HG03565 (cell line): ENCODE measurements around the gene SLC15A4.
"Not testable (repeated sequence)": the region's sequence is repeated elsewhere in the genome, so short reads cannot be mapped to it uniquely, and the experiment has no call there.

ENCODE experiments used
- ATAC-seq: cut with Tn5 transposase; IDR thresholded peaks from one replicate; pipeline ENCODE4 v1.9.1; 2021; ENCODE audit warnings: mild to moderate bottlenecking, moderate library complexity; ENCODE audit not compliant: unreplicated experiment

SLC15A4 gene

GRCh38 chr12:128815779-128816642, 7.7 kb downstream of the SLC15A4 start:
- ATAC-seq = no peak

- no peak for ATAC-seq
These were observed 9.1 kb downstream of the SLC15A4 start for GRCh38 chr12:128814411-128815261.

DNA sequence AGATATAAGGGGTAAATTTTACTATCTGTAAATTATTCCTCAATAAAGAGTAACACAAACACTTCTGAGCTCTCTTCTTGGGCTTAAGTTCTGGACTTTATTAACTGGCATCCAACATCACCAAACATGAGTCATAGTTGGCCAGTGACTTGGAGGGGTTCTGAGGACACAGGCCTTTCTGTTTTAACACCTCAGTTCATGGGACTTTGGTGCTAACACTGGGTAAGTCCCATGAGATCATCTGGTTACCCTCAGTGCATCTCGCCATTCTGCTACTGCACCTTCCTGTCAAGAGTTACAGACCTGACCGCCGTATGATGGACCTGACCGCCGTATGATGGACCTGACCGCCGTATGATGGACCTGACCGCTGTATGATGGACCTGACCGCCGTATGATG, 9.9 kb downstream of the SLC15A4 start:
- peak; percentile 19 for ATAC-seq

DNA sequence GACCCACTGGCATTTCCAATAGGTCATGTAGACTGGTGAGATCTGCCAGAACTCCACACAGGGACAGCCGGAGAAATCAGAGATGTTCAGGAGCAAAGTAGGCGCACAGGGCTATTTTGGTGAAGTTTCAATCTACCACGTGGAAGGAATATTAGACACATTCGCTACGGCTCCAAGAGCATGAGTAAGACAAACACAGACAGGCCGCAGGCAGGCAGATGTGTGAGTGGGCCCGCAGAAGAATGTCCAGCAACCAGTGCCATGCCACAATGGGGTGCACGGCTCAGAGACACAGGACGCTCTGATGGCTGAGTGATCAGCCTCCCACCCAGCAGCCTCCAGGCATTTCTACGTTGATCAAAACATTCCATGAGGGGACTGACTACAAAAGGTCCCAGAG, 10.4 kb downstream of the SLC15A4 start:
- no peak for ATAC-seq

DNA sequence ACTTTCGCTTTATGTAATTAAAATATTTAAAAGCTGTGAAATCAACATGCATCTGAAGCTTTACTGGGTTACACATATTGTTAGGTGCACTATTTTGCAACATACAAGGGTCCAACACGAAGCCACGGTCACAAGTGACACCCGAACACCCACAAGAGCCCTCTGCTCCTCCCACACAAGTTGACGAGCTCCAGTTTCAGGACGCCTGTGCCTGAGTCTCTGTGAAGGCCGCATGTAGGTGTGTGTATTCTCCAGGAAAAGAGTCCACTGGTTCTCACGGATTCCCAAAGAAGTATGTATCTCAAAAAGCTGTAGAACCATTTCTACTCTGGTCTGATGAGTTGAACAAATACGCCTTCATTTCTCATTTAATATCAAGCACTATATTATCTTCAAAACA, 12.0 kb downstream of the SLC15A4 start:
- ATAC-seq = no peak

- ATAC-seq = peak; percentile 81
These were observed 13.3 kb downstream of the SLC15A4 start for GRCh38 chr12:128810182-128811127.

- no peak for ATAC-seq
These were observed 15.1 kb downstream of the SLC15A4 start for GRCh38 chr12:128808651-128809050.

- ATAC-seq = no peak
These were observed 16.5 kb downstream of the SLC15A4 start for GRCh38 chr12:128807161-128807724.

- no peak for ATAC-seq
These were observed 17.2 kb downstream of the SLC15A4 start for GRCh38 chr12:128806573-128806972.

DNA sequence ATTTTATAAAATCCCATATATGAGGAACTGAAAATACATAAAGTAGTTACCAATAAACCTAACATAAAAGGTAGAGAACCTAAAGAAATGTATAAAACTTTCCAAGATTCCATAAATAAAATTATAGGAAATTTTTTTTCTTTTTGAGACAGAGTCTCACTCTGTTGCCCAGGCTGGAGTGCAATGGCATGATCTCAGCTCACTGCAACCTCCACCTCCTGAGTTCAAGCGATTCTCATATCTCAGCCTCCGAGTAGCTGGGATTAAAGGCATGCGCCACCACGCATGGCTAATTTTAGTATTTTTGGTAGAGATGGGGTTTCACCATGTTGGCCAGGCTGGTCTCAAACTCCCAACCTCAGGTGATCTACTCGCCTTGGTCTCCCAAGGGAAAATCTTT, 18.4 kb downstream of the SLC15A4 start:
- ATAC-seq = not testable (repeated sequence)

- no peak for ATAC-seq
These were observed 19.0 kb downstream of the SLC15A4 start for GRCh38 chr12:128804762-128805161.

DNA sequence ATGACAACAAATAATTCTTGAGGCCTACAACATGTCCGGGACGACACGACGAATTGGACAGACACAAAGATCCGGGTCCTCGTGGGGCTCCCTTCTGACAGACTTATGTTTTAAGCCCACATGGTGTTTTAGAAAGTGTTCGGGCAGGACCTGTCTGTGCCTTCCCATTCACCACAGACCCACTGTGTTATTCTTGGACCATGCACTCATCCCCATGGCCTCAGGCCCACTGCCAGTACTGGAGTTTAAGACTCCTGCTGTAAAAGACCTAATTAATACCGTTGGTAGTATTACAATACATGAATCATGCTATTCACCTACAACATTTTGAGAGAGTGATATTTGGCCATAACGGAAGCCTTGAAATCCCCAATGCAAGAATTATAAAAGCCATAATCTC, 20.0 kb downstream of the SLC15A4 start:
- ATAC-seq = no peak

DNA sequence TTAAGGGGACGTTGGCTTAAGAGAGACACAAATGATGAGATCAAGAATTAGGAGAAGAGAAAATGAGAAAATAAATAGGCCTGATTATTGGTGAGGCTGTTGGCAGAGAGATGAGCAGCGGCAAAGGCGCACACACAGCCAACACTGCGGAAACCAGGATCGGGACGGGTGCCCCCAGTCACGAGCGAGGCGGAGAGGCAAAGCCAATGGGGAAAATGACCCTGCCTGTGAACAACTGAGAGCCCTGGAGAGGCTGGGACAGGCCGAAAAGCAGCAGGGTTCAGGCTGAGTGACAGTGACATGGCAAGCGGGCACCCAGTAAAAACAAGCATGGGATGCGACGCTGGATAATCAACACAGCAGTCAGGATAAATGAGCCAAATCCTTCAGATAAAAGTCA, 21.0 kb downstream of the SLC15A4 start:
- no peak for ATAC-seq

DNA sequence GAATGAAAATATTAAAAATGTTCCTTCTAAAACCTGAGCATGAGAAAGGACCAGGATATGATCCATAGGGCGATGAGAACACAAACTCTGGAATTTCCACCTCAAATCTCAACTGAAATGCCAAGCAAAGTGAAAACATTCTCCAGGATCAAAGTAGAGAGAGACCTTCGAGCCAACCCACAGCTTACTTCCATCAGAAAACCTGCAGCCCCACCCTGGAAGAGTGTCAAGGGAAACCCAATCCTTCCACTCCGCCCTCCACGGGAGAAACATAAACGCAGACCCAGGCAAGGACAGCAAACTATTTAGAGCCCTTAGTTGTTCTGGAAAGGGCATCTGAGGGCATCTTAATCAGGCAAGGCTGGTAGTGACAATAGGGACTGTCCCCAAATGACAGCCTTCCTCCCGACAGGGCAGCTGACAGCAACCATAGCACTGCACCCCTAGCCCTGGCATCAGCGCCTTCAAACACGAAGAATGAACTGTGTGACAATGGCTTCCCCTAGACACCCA, 21.8 kb downstream of the SLC15A4 start:
- no peak for ATAC-seq

- ATAC-seq = no peak
These were observed 23.2 kb downstream of the SLC15A4 start for GRCh38 chr12:128800606-128801005.

GRCh38 chr12:128798571-128799341, 25.0 kb downstream of the SLC15A4 start:
- ATAC-seq = no peak

DNA sequence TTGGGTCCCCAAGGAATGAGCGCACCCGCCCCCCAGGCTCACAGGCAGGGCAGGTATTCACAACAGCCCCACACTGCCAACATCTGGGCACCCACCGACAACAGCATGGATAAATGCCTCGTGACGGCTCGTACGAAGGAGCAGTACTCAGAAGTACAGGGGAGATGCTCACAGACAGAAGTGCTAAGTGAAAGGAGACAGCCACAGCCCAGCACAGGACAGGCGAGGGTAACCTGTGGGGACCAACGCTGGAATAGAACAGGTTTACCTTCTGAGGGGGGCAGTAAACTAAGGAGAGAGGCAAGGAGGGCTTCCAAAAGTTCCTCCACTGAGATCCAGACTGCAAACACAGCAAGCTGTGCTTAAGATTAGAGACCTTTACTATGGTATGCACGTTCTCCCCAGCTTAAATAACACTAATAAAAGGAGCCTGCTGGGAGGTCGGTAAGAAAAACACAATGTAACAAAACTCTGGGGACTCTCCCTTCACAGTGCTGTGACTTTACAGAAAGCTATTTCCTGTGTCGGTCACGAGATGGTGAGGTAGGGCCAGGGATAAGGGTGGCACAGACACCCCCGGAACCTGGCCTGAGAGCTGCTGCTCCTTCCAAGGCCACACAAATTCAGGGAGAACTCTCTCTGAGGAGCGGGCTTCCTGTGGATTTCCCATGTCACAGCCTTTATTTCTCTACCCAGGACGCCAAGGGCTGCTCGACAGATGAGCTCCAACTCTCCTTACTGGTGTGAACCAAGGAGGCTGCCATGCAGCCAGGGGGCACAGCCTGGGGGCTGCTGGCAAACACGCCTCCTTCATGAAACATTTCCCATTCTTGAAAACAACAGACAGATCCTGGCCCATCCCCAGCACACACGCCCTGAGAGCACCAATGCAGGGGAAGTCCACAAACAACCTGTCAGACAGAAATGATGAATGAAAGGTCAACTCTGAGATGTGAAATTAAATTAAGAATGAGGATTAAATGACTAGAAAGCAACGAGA, 26.3 kb downstream of the SLC15A4 start:
- peak; percentile 32 for ATAC-seq

DNA sequence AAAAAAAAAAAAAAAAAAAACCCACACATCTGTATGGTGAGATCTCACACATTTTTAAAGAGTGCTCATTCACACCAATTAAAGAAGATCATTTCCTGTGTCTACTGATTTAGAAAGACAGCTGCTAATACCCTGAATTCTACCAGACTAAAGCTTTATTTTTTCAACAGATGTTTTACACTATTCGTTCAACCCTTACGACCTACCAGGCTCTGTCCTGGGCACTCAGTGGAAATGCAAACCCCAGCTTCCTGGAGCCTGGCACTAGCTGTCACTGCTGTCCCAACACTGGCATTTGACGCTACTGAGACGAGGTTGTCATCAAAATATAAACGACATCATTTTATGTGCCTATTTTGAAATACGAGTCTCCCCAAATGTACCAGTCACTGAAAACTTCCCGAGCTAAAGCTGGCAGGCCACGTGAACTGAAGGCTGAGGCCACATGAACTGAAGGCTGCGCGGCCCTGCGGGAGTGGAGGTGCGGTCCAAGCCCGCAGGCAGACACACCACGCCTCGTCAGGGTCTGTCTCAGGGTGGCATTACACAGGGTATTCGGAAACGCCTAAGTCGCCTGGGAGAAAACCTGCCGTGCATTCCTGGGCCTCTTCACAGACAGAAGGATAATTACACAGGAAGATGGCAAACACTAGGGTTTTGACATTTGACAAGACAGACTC, 27.2 kb downstream of the SLC15A4 start:
- no peak for ATAC-seq
